IMR-90 (cell line): ENCODE data around the gene GRM8. TPM values are rescaled to one million over a fixed set of nuclear protein-coding genes. Genes with fewer than 3 reads are reported as not detected.

Source experiments
- ATAC-seq: fragments of 200-7000 bp; cut with Tn5 transposase; 2 replicates; pipeline ENCODE4 v1.9.1; 2020; ENCODE audit warnings: low read depth, mild to moderate bottlenecking, moderate library complexity
- BruUV-seq: library from RNA; stranded (reverse); fragments of 400-500 nt; replicated peaks from 2 replicates; lab custom pipeline; 2021; lab: Mats Ljungman, UMichigan
- CTCF ChIA-PET: fragments of 300-600 bp; formaldehyde crosslinking; extraction: SDS; loops from one replicate; lab custom pipeline; 2021; ENCODE audit warnings: antibody characterized with exemption; lab: Yijun Ruan, JAX
- POLR2A ChIA-PET: fragments of 300-600 bp; sonication (Branson Sonifier 250); formaldehyde crosslinking; loops from one replicate; lab custom pipeline; 2022; ENCODE audit warnings: antibody characterized with exemption; ENCODE audit not compliant: unreplicated experiment; lab: Charles Lee
- DNase-seq: peaks from one replicate; pipeline ENCODE4 v3.0.0; 2013
- H2AFZ ChIP-seq: replicated peaks from 2 replicates; pipeline ENCODE3; 2013; ENCODE audit warnings: low read length, mild to moderate bottlenecking; ENCODE audit not compliant: poor library complexity
- H2AK5ac ChIP-seq: 2 replicates; pipeline ENCODE4 v1.6.1; 2013; ENCODE audit warnings: low read depth, low read length, inconsistent platforms
- H2AK9ac ChIP-seq: replicated peaks from 2 replicates; pipeline ENCODE3; 2013; ENCODE audit warnings: mild to moderate bottlenecking, low read depth, low read length, moderate library complexity; ENCODE audit not compliant: poor library complexity
- H2BK120ac ChIP-seq: 2 replicates; pipeline ENCODE4 v1.6.1; 2013; ENCODE audit warnings: low read depth, low read length, inconsistent platforms
- H2BK15ac ChIP-seq: 3 replicates; pipeline ENCODE4 v1.6.1; 2013; ENCODE audit warnings: low read depth, low read length, inconsistent platforms
- H2BK20ac ChIP-seq: 2 replicates; pipeline ENCODE4 v1.6.1; 2013; ENCODE audit warnings: low read depth, mild to moderate bottlenecking, inconsistent platforms, low read length, moderate library complexity
- H2BK5ac ChIP-seq: 2 replicates; pipeline ENCODE4 v1.6.1; 2013; ENCODE audit warnings: mild to moderate bottlenecking, low read depth, low read length, inconsistent platforms; ENCODE audit not compliant: poor library complexity, severe bottlenecking
- H3K14ac ChIP-seq: replicated peaks from 2 replicates; pipeline ENCODE4 v1.6.1; 2013; ENCODE audit warnings: low read depth, low read length, inconsistent platforms
- H3K18ac ChIP-seq: 2 replicates; pipeline ENCODE4 v1.6.1; 2013; ENCODE audit warnings: low read depth, low read length, control low read depth
- H3K23ac ChIP-seq: 2 replicates; pipeline ENCODE4 v1.6.1; 2013; ENCODE audit warnings: low read depth, low read length, inconsistent platforms
- H3K27ac ChIP-seq: 2 replicates; pipeline ENCODE4 v1.5.1; 2013; ENCODE audit warnings: mild to moderate bottlenecking, control low read depth, low read length; ENCODE audit not compliant: insufficient read depth
- H3K27me3 ChIP-seq: 2 replicates; pipeline ENCODE4 v1.6.1; 2013; ENCODE audit warnings: low read length; ENCODE audit not compliant: control insufficient read depth, insufficient read depth
- H3K36me3 ChIP-seq: 2 replicates; pipeline ENCODE4 v1.6.1; 2013; ENCODE audit warnings: low read length, mixed read lengths; ENCODE audit not compliant: control insufficient read depth, insufficient read depth
- H3K4ac ChIP-seq: 2 replicates; pipeline ENCODE4 v1.6.1; 2013; ENCODE audit warnings: low read depth, low read length, inconsistent platforms
- H3K4me1 ChIP-seq: 2 replicates; pipeline ENCODE4 v1.6.1; 2013; ENCODE audit warnings: low read length, mixed read lengths; ENCODE audit not compliant: control insufficient read depth, insufficient read depth
- H3K4me2 ChIP-seq: 2 replicates; pipeline ENCODE4 v1.6.1; 2013; ENCODE audit warnings: low read depth, mild to moderate bottlenecking, control low read depth, low read length, moderate library complexity
- H3K4me3 ChIP-seq: 2 replicates; pipeline ENCODE4 v1.5.1; 2013; ENCODE audit warnings: low read depth, mild to moderate bottlenecking, control low read depth, low read length, moderate library complexity; ENCODE audit not compliant: insufficient read depth
- H3K56ac ChIP-seq: 2 replicates; pipeline ENCODE4 v1.6.1; 2013; ENCODE audit warnings: low read length, inconsistent platforms; ENCODE audit not compliant: insufficient read depth; ENCODE audit errors: extremely low read depth
- H3K79me1 ChIP-seq, 2 experiments: 2 replicates each; pipeline ENCODE4 v1.6.1; 2013; ENCODE audit warnings: low read length in 2 of 2, inconsistent platforms in 1 of 2, low read depth in 1 of 2
- H3K9ac ChIP-seq: 2 replicates; pipeline ENCODE4 v1.6.1; 2013; ENCODE audit warnings: low read depth, low read length, control low read depth
- H3K9me1 ChIP-seq: 2 replicates; pipeline ENCODE4 v1.6.1; 2013; ENCODE audit warnings: low read length, inconsistent platforms; ENCODE audit not compliant: insufficient read depth
- H3K9me3 ChIP-seq: 2 replicates; pipeline ENCODE4 v1.6.1; 2013; ENCODE audit warnings: low read length; ENCODE audit not compliant: control insufficient read depth, insufficient read depth
- H4K20me1 ChIP-seq: 2 replicates; pipeline ENCODE4 v1.6.1; 2013; ENCODE audit warnings: low read length, inconsistent platforms; ENCODE audit not compliant: insufficient read depth
- H4K5ac ChIP-seq: 2 replicates; pipeline ENCODE4 v1.6.1; 2013; ENCODE audit warnings: mild to moderate bottlenecking, low read depth, low read length, control low read depth
- H4K8ac ChIP-seq, 2 experiments: 2 replicates each; pipeline ENCODE4 v1.6.1; 2013; ENCODE audit warnings: low read depth in 2 of 2, low read length in 2 of 2, control low read depth in 1 of 2, inconsistent platforms in 1 of 2
- H4K91ac ChIP-seq: 2 replicates; pipeline ENCODE4 v1.6.1; 2013; ENCODE audit warnings: low read depth, low read length, inconsistent platforms; ENCODE audit not compliant: insufficient read depth
- RCOR1 ChIP-seq: IDR thresholded peaks from 2 replicates; pipeline ENCODE4 v1.6.1; 2012; ENCODE audit warnings: mild to moderate bottlenecking, low read length, improper control_type of control experiment; ENCODE audit not compliant: insufficient replicate concordance
- WGBS, 2 experiments: methylation state at CpG; one replicate each; pipeline versions ENCODE4 v1.1.5 to v1.1.7; 2013; ENCODE audit warnings: missing lambda C conversion rate in 2 of 2; ENCODE audit not compliant: insufficient read length in 1 of 2; ENCODE audit errors: extremely low coverage in 2 of 2; 5-methylcytosine and 5-hydroxymethylcytosine counted together
- dilution Hi-C: fragments of 300-500 bp; cut with HindIII; formaldehyde crosslinking; loops from one replicate; pipeline ENCODE4 v1.14.3; 2018; ENCODE audit warnings: low sequenced_read_pairs; ENCODE audit not compliant: unreplicated experiment
- in situ Hi-C: fragments of 300-500 bp; cut with MboI; formaldehyde crosslinking; loops from 3 replicates; pipeline ENCODE4 v1.14.3; 2019; ENCODE audit warnings: low sequenced_read_pairs, inconsistent platforms, mixed read lengths
- intact Hi-C: fragments of 100-400 bp; cut with micrococcal nuclease; formaldehyde crosslinking; loops from 2 replicates; pipeline ENCODE4 v1.10.0; 2022
- polyA plus RNA-seq, 3 experiments: library from polyadenylated mRNA; depleted of rRNA; stranded (reverse); fragments of >200 nt; gene quantifications; 2 replicates each; pipeline ENCODE4 v1.2.3, GENCODE V29; 2012; ENCODE audit warnings: low replicate concordance in 1 of 3
- total RNA-seq: library from RNA; depleted of rRNA; stranded (reverse); fragments of >200 nt; gene quantifications from 2 replicates; pipeline ENCODE4 v1.2.3, GENCODE V29; 2012

GRM8 gene
- total and polyA plus RNA-seq, 2 of the 4 experiments (the other 2 are of a cell fraction) = not detected

DNA sequence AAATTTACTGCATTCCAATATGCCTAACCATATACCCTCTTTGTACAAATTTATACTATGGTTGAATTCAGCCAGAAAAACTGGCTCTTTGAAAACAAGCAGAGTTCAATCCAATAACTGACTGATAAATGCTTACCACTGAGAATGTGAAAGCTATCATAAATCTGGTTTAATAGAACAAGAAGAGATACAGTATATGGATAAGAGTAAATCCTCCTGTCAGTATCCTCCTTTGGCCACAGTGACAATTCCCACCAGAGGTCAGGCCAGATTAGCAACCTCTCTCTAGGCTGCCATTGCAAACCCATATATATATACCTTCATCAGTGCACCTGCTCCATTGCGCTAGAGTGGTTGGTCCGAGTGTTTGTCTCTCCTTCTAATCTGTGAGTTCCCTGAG, 647.2 kb downstream of the GRM8 start:
- no peak for TF ChIP-seq RCOR1
- POLR2A ChIA-PET = no interaction called here
- Histone ChIP-seq H3K4me3 (no peak overlapping the region), H2AFZ (no peak overlapping the region), H2BK15ac (no peak overlapping the region), H3K36me3 (no peaks in the 10 kb centered on the region), H4K20me1 (no peaks in the 10 kb centered on the region), H3K56ac (no peak overlapping the region), H4K8ac (no peak overlapping the region), H3K4me1 (no peaks in the 10 kb centered on the region), H2BK120ac (no peak overlapping the region), H3K23ac (no peak overlapping the region), H2BK20ac (no peak overlapping the region), H3K4ac (no peak overlapping the region), H3K14ac (no peak overlapping the region), H3K27ac (no peak overlapping the region), H3K18ac (no peak overlapping the region), H3K79me1 (no peaks in the 10 kb centered on the region), H4K91ac (no peak overlapping the region), H3K27me3 (no peaks in the 10 kb centered on the region), H4K5ac (no peak overlapping the region), H3K9me3 (0 out of 2 replicates have a peak, but pooled peaks cover 2% of the 10 kb centered on the region), H3K4me2 (no peak overlapping the region), H3K9ac (no peak overlapping the region), H2AK9ac (no peak overlapping the region), H3K9me1 (no peaks in the 10 kb centered on the region), H2BK5ac (no peak overlapping the region), H2AK5ac (no peak overlapping the region)
- WGBS, 2 experiments = no CpG with 5 or more reads among the region's 2 CpGs
- intact Hi-C loops = no loop called here
- no TSS peak for BruUV-seq
- dilution Hi-C loops = no loop called here
- in situ Hi-C loops = no loop called here
- no peak for DNase-seq
- no peak for ATAC-seq
- CTCF ChIA-PET = no interaction called here
